GM12878 (cell line): ENCODE data around the gene HMG20B. TPM values are rescaled to one million over a fixed set of nuclear protein-coding genes. Genes with fewer than 3 reads are reported as not detected.

Source experiments
- ATAC-seq: fragments of 200-7000 bp; cut with Tn5 transposase; 3 replicates; pipeline ENCODE4 v1.9.1; 2020; ENCODE audit warnings: mild to moderate bottlenecking, moderate library complexity
- BruUV-seq: library from RNA; stranded (reverse); fragments of 400-500 nt; replicated peaks from 2 replicates; lab custom pipeline; 2021; lab: Mats Ljungman, UMichigan
- CTCF ChIA-PET: fragments of 300-600 bp; sonication (Branson Sonifier 250); formaldehyde crosslinking; extraction: SDS; loops from one replicate; lab custom pipeline; 2021; ENCODE audit warnings: inconsistent platforms; lab: Yijun Ruan, JAX
- POLR2A ChIA-PET: fragments of 350-600 bp; formaldehyde crosslinking; extraction: SDS; loops from one replicate; lab custom pipeline; 2021; ENCODE audit warnings: inconsistent platforms; lab: Charles Lee
- RAD21 ChIA-PET: fragments of 300-600 bp; sonication (Branson Sonifier 250); formaldehyde crosslinking; loops from one replicate; lab custom pipeline; 2023; ENCODE audit warnings: antibody characterized with exemption; ENCODE audit not compliant: unreplicated experiment; lab: Charles Lee
- SMC1A ChIA-PET: fragments of 300-600 bp; sonication (Branson Sonifier 250); formaldehyde crosslinking; loops from one replicate; lab custom pipeline; 2023; ENCODE audit not compliant: unreplicated experiment, uncharacterized antibody; lab: Charles Lee
- DNase-seq: peaks from one replicate; pipeline ENCODE4 v3.0.0-alpha.2; 2011; ENCODE audit warnings: low read depth, low spot score
- FAIRE-seq: peaks from 3 replicates; lab custom pipeline; 2011; peaks lifted over from hg19 to GRCh38; lab: Jason Lieb, UNC
- H2AFZ ChIP-seq: 2 replicates; pipeline ENCODE4 v1.6.0; 2011; ENCODE audit warnings: low read depth, low read length, control low read depth; ENCODE audit not compliant: control insufficient read depth
- H3K27ac ChIP-seq: 2 replicates; pipeline ENCODE4 v1.5.1; 2011; ENCODE audit warnings: control low read depth; ENCODE audit not compliant: control insufficient read depth, insufficient read depth
- H3K27me3 ChIP-seq, 2 experiments: replicated peaks in 1 of 2; 2 replicates each; pipeline versions ENCODE4 v1.6.0 to v1.6.1; 2011; ENCODE audit warnings: low read length in 1 of 2; ENCODE audit not compliant: control insufficient read depth in 2 of 2, insufficient read depth in 2 of 2
- H3K36me3 ChIP-seq, 2 experiments: 2 replicates each; pipeline ENCODE4 v1.5.1; 2011; ENCODE audit warnings: low read length in 1 of 2; ENCODE audit not compliant: control insufficient read depth in 2 of 2, insufficient read depth in 2 of 2
- H3K4me1 ChIP-seq: 2 replicates; pipeline ENCODE4 v1.6.1; 2011; ENCODE audit warnings: mild to moderate bottlenecking, low read length, moderate library complexity, mixed read lengths; ENCODE audit not compliant: control insufficient read depth, insufficient read depth
- H3K4me2 ChIP-seq: 2 replicates; pipeline ENCODE4 v1.6.0; 2011; ENCODE audit warnings: control low read depth; ENCODE audit not compliant: control insufficient read depth, insufficient read depth
- H3K4me3 ChIP-seq: fragments of 200-600 bp; sonication (generic); 2 replicates; pipeline ENCODE4 v1.5.1; 2016
- H3K79me2 ChIP-seq: 2 replicates; pipeline ENCODE4 v1.6.0; 2011; ENCODE audit warnings: low read length; ENCODE audit not compliant: control insufficient read depth, insufficient read depth
- H3K9ac ChIP-seq: 2 replicates; pipeline ENCODE4 v1.8.0; 2011; ENCODE audit warnings: low read length, control low read depth, mixed read lengths; ENCODE audit not compliant: control insufficient read depth, insufficient read depth
- H3K9me3 ChIP-seq: replicated peaks from 3 replicates; pipeline ENCODE4 v1.5.1; 2011; ENCODE audit warnings: mild to moderate bottlenecking, low read length; ENCODE audit not compliant: control insufficient read depth, insufficient read depth
- H4K20me1 ChIP-seq: 2 replicates; pipeline ENCODE4 v1.6.0; 2011; ENCODE audit not compliant: control insufficient read depth, insufficient read depth
- BCL11A ChIP-seq: IDR thresholded peaks from 2 replicates; pipeline ENCODE4 v1.6.1; 2011; ENCODE audit warnings: low read depth, low read length
- EZH2 ChIP-seq: IDR thresholded peaks from 2 replicates; pipeline ENCODE4 v1.6.1; 2012; ENCODE audit warnings: low read depth, mild to moderate bottlenecking, control low read depth, inconsistent platforms, low read length, borderline replicate concordance; ENCODE audit not compliant: control insufficient read depth
- GATAD2B ChIP-seq: fragments of 450-650 bp; conservative IDR thresholded peaks from 2 replicates; pipeline ENCODE4 v1.6.1; 2017; ENCODE audit warnings: low read depth, mild to moderate bottlenecking, moderate library complexity
- JUNB ChIP-seq: IDR thresholded peaks from 2 replicates; pipeline ENCODE4 v1.6.1; 2016; ENCODE audit warnings: antibody characterized with exemption, mild to moderate bottlenecking
- JUND ChIP-seq: IDR thresholded peaks from 2 replicates; pipeline ENCODE4 v1.6.1; 2012; ENCODE audit warnings: low read depth, mild to moderate bottlenecking, low read length, improper control_type of control experiment, moderate library complexity
- MTA2 ChIP-seq: fragments of 450-650 bp; IDR thresholded peaks from 2 replicates; pipeline ENCODE4 v1.6.1; 2016; ENCODE audit warnings: low read depth, mild to moderate bottlenecking, moderate library complexity
- NFIC ChIP-seq: IDR thresholded peaks from 2 replicates; pipeline ENCODE4 v1.6.1; 2012; ENCODE audit warnings: low read depth, mild to moderate bottlenecking, inconsistent platforms, low read length, moderate library complexity
- RBBP5 ChIP-seq: fragments of 200-600 bp; sonication (generic); conservative IDR thresholded peaks from 2 replicates; pipeline ENCODE4 v1.6.1; 2016
- SMARCA5 ChIP-seq: fragments of 450-650 bp; IDR thresholded peaks from 2 replicates; pipeline ENCODE4 v1.6.1; 2017; ENCODE audit warnings: mild to moderate bottlenecking
- YY1 ChIP-seq: IDR thresholded peaks from 2 replicates; pipeline ENCODE4 v1.6.1; 2011; ENCODE audit warnings: low read depth, mild to moderate bottlenecking, low read length
- WGBS: methylation state at CpG from one replicate; pipeline ENCODE4 v1.1.6; 2016; ENCODE audit warnings: low lambda C conversion rate; ENCODE audit not compliant: insufficient replicate concordance, insufficient coverage; ENCODE audit errors: missing lambda C conversion rate; 5-methylcytosine and 5-hydroxymethylcytosine counted together
- in situ Hi-C: fragments of 300-500 bp; cut with MboI; formaldehyde crosslinking; loops from 9 replicates; pipeline ENCODE4 v1.14.3; 2018; ENCODE audit warnings: mixed read lengths
- intact Hi-C: fragments of 100-400 bp; cut with micrococcal nuclease; formaldehyde crosslinking; loops from one replicate; pipeline ENCODE4 v1.14.2; 2022; ENCODE audit not compliant: unreplicated experiment
- polyA plus RNA-seq, 11 experiments: library from polyadenylated mRNA; depleted of rRNA in 4 of 11; unstranded in 6 of 11; stranded (reverse) in 5 of 11; fragments of >200 nt; fragmentation: Nextera tagmentation in 4 of 11; fragmentation: Illumina TruSeq in 1 of 11; extraction: Ambion mirVana in 4 of 11; extraction: Trizol in 1 of 11; gene quantifications; 1 replicate in 1 of 11; 2 replicates in 10 of 11; pipeline versions ENCODE4 v1.2.1 to v1.2.3, GENCODE V29; 2011 to 2016; ENCODE audit warnings: inconsistent platforms in 2 of 11, missing spikeins in 2 of 11, low read depth in 1 of 11
- total RNA-seq, 4 experiments: library from RNA; depleted of rRNA in 3 of 4; stranded (reverse); fragments of >200 nt in 3 of 4; fragmentation: Illumina TruSeq in 1 of 4; extraction: Trizol in 1 of 4; gene quantifications; 2 replicates each; pipeline versions ENCODE4 v1.2.1 to v1.2.3, GENCODE V29; 2013 to 2021
- TF ChIP-seq, protein P1 (sequence below), 3 experiments: IDR thresholded peaks in 2 of 3; conservative IDR thresholded peaks in 1 of 3; 2 replicates each; pipeline ENCODE4 v1.5.1; 2011; ENCODE audit warnings: low read depth in 3 of 3, low read length in 3 of 3, mild to moderate bottlenecking in 3 of 3, control low read depth in 2 of 3, moderate library complexity in 2 of 3, inconsistent platforms in 1 of 3, mixed read lengths in 1 of 3; ENCODE audit not compliant: control insufficient read depth in 2 of 3, insufficient read depth in 1 of 3; ENCODE audit errors: extremely low read depth in 1 of 3

Gene HMG20B
- total and polyA plus RNA-seq, 10 of the 15 experiments (the other 5 are each of a cell fraction or from before 2014, with no cell fraction given) = 0.37 to 92.7 (median 47.0) TPM

DNA sequence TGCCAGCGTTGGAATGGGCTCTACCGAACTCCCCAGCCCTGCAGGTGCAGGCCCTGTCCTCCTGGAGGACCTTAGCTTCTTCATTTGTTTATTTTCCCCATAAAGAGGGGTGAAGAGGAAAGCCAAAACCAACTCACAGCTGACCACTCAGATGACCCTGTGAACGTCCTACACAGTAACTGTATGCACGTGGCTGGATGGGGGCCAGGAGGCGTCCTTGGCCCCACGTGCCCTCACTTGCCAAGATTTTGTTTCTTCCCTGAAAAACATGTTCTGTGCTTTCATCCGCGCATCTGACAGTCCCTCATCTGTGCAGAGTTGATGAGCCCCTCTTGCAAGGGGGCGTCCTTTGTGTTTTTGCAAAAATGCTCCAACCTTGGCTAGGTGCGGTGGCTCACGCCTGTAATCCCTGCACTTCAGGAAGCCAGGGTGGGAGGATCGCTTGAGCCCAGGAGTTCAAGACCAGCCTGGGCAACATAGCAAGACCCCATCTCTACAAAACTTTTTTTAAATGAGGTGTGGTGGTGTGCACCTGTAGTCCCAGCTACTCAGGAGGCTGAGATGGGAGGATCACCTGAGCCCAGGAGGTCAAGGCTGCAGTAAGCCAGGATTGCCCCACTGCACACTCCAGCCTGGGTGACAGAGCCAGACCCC, 39.1 kb upstream of the HMG20B start:
- WGBS = 88% methylated on average over 12 of the region's 12 CpGs
- no peak for FAIRE-seq
- H4K20me1 ChIP-seq = no peaks in the 10 kb centered on the region
- H3K79me2 ChIP-seq = no peaks in the 10 kb centered on the region
- no TSS peak for BruUV-seq
- ChIA-PET RAD21 (no interaction called here), SMC1A (no interaction called here), POLR2A (no interaction called here), CTCF (no interaction called here)
- no peak overlapping the region for H3K27ac ChIP-seq
- intact Hi-C loops (no loop called here), in situ Hi-C loops (no loop called here)
- no peak overlapping the region for H3K4me2 ChIP-seq
- no peak for TF ChIP-seq BCL11A
- TF ChIP-seq SMARCA5 = no peak
- TF ChIP-seq EZH2 = no peak
- TF ChIP-seq JUNB = no peak
- no peak for TF ChIP-seq NFIC
- TF ChIP-seq RBBP5 = no peak
- TF ChIP-seq, protein P1, sequence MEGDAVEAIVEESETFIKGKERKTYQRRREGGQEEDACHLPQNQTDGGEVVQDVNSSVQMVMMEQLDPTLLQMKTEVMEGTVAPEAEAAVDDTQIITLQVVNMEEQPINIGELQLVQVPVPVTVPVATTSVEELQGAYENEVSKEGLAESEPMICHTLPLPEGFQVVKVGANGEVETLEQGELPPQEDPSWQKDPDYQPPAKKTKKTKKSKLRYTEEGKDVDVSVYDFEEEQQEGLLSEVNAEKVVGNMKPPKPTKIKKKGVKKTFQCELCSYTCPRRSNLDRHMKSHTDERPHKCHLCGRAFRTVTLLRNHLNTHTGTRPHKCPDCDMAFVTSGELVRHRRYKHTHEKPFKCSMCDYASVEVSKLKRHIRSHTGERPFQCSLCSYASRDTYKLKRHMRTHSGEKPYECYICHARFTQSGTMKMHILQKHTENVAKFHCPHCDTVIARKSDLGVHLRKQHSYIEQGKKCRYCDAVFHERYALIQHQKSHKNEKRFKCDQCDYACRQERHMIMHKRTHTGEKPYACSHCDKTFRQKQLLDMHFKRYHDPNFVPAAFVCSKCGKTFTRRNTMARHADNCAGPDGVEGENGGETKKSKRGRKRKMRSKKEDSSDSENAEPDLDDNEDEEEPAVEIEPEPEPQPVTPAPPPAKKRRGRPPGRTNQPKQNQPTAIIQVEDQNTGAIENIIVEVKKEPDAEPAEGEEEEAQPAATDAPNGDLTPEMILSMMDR (IDR thresholded peaks at IDR 0.05 in 2 of 3, conservative IDR thresholded peaks at IDR 0.05 in 1 of 3; ENCODE audit: control insufficient read depth in 2 of 3, extremely low read depth in 1 of 3, insufficient read depth in 1 of 3, low read depth in 3 of 3, low read length in 3 of 3) = no peak
- TF ChIP-seq GATAD2B = no peak
- no peak for TF ChIP-seq MTA2
- TF ChIP-seq YY1 = no peak
- no peak for TF ChIP-seq JUND
- H2AFZ ChIP-seq = no peak overlapping the region
- no peak overlapping the region for H3K9ac ChIP-seq
- no peaks in the 10 kb centered on the region for H3K27me3 ChIP-seq
- H3K4me1 ChIP-seq = no peaks in the 10 kb centered on the region
- H3K4me3 ChIP-seq = no peak overlapping the region
- no peak for ATAC-seq
- H3K9me3 ChIP-seq = no peaks in the 10 kb centered on the region
- H3K36me3 ChIP-seq = peaks cover 9 to 27% of the 10 kb centered on the region in 2 experiments
- DNase-seq = no peak
